BJ (cell line): ENCODE measurements around the gene RGS10. TPM values are rescaled to one million over a fixed set of nuclear protein-coding genes. Genes with fewer than 3 reads are reported as not detected.

Experiments used
- CTCF ChIA-PET: fragments of 350-600 bp; formaldehyde crosslinking; extraction: SDS; loops from one replicate; lab custom pipeline; 2021; ENCODE audit warnings: antibody characterized with exemption, inconsistent platforms; lab: Yijun Ruan, JAX
- POLR2A ChIA-PET: fragments of 300-600 bp; sonication (Branson Sonifier 250); formaldehyde crosslinking; extraction: SDS; loops from one replicate; lab custom pipeline; 2021; ENCODE audit warnings: antibody characterized with exemption; lab: Charles Lee
- DNase-seq: peaks from one replicate; pipeline ENCODE4 v3.0.0-alpha.2; 2011; ENCODE audit warnings: low read depth
- H3K27me3 ChIP-seq: 2 replicates; pipeline ENCODE4 v1.6.0; 2011; ENCODE audit warnings: low read length; ENCODE audit not compliant: control insufficient read depth, insufficient read depth
- H3K36me3 ChIP-seq: 2 replicates; pipeline ENCODE4 v1.5.1; 2011; ENCODE audit warnings: low read length; ENCODE audit not compliant: control insufficient read depth, insufficient read depth
- H3K4me3 ChIP-seq: 2 replicates; pipeline ENCODE4 v1.5.1; 2011; ENCODE audit warnings: low read depth, mild to moderate bottlenecking, control low read depth, low read length
- CTCF ChIP-seq: IDR thresholded peaks from 2 replicates; pipeline ENCODE4 v1.5.1; 2011; ENCODE audit warnings: low read depth, mild to moderate bottlenecking, control low read depth, inconsistent platforms, low read length, moderate library complexity; ENCODE audit not compliant: insufficient read depth
- polyA plus RNA-seq: library from polyadenylated mRNA; depleted of rRNA; stranded (reverse); fragments of >200 nt; gene quantifications from 2 replicates; pipeline ENCODE4 v1.2.3, GENCODE V29; 2011

The RGS10 gene
- polyA plus RNA-seq, 1 experiment = 34.5 TPM

DNA sequence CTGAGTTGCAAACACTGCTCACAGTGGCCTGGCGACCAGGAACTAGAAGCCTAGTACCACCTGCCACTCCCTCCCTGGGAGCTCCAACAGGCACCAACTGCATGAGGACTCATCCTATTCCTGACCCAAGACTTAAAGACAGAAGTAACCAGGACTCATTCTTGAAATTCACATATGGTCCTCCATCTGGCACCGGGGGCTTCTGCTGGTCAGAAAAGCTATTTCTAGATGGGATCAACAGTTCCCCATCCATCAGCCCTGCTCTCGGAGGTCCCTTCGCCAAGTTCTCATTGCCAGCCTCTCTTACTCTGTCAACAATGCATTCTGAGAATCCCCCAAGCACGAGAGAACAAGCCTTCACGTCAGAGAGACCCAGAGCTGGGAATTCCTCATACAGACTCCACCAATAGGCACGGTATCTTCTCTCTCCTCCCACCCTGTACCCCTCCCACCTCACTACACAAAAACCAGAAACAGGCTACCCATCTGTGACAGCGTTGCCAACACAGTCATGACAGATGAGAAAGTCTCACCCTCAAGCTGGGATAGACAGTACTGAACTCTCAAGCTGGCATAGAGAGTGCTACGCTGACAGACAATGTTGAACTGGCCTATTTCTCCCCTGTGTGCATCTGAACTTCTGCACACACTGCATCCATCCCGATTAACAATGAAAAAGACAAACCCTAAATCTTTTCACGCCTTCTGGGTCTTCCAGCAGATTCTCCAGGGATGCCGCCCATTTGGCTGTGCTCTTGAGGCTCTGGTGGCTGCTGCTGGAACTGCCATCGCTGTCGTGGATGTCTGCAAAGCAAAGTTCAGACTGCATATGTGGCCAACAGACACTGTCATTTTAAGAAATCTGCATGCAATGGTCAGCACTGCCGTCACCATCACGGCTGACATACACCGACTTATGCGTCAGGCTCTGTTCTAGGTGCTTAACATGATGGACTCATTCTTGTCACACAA lies 15.6 kb downstream of the RGS10 start:
- ChIA-PET CTCF (interaction anchor here (1.1 kb wide), 1 partner anchor 37 kb away, joined by 5 read pairs; no protein-coding TSS in a partner anchor), POLR2A (no interaction called here)
- no peak for DNase-seq
- Histone ChIP-seq H3K4me3 (no peak overlapping the region), H3K27me3 (no peaks in the 10 kb centered on the region), H3K36me3 (peaks cover 8% of the 10 kb centered on the region)
- no peak for TF ChIP-seq CTCF

DNA sequence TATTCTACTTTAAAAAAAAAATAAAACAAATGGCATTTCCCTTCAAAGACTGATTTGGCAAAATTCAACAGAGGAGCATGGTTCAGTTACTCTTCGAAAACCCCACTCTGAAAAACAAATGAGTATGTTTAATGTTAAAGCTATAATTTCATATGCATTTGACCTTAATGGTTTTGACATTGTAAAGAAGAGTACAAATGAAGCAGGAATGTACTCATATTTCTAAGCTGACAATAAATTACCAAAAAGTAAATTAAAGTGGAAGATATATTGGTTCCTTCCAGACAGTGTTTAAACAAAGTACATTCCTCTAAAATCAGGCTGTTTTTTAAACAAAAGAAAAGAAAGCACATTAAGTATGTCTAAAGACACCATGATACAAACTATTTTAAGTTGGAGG lies 16.4 kb downstream of the RGS10 start:
- Histone ChIP-seq H3K36me3 (peaks cover 8% of the 10 kb centered on the region), H3K4me3 (no peak overlapping the region), H3K27me3 (no peaks in the 10 kb centered on the region)
- ChIA-PET CTCF (interaction anchor here (1.1 kb wide), 1 partner anchor 37 kb away, joined by 5 read pairs; no protein-coding TSS in a partner anchor), POLR2A (no interaction called here)
- DNase-seq = no peak
- TF ChIP-seq CTCF = no peak

DNA sequence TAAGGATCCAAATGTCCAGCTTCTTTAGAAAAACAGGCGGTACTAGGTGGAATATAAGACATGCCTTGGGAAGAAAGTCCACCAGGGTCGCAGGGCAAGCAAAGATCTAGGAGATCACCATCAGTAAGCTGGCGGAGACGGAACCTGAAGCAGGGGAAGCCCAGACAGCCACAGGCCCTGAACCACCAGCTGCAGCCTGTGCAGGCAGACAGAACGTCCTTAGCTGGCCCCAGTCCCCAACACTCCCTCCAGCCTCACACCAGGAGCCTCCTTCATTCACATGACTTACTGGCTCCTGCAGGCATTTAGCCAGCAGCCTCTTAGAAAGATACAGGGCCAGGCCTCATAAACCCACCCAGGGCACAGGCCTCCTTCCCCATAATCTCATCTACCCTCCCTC lies 17.4 kb downstream of the RGS10 start:
- DNase-seq = no peak
- Histone ChIP-seq H3K36me3 (peaks cover 8% of the 10 kb centered on the region), H3K27me3 (no peaks in the 10 kb centered on the region), H3K4me3 (no peak overlapping the region)
- TF ChIP-seq CTCF = no peak
- ChIA-PET POLR2A (no interaction called here), CTCF (interaction anchor here (0.8 kb wide), 1 partner anchor 326 kb away, joined by 3 read pairs; no protein-coding TSS in a partner anchor)

DNA sequence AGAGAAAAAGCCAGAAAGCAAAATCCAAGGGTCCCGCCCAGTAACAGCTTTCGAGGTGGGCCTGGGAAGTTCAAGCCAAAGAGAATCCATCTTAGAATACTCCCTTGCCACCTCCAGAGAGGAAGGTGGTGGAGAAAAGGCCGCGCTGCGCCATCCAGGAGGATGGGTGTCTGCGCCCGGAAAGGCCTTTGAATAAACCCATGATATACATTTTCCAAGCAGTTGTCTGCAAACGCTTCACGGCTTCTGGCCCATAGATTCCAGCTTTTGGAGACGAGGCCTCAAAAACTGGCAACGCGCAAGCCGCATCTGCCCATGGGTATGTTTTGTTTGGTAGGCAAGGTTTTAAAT lies 17.8 kb downstream of the RGS10 start:
- DNase-seq = no peak
- Histone ChIP-seq H3K36me3 (peaks cover 8% of the 10 kb centered on the region), H3K4me3 (no peak overlapping the region), H3K27me3 (no peaks in the 10 kb centered on the region)
- ChIA-PET CTCF (no interaction called here), POLR2A (no interaction called here)
- no peak for TF ChIP-seq CTCF

DNA sequence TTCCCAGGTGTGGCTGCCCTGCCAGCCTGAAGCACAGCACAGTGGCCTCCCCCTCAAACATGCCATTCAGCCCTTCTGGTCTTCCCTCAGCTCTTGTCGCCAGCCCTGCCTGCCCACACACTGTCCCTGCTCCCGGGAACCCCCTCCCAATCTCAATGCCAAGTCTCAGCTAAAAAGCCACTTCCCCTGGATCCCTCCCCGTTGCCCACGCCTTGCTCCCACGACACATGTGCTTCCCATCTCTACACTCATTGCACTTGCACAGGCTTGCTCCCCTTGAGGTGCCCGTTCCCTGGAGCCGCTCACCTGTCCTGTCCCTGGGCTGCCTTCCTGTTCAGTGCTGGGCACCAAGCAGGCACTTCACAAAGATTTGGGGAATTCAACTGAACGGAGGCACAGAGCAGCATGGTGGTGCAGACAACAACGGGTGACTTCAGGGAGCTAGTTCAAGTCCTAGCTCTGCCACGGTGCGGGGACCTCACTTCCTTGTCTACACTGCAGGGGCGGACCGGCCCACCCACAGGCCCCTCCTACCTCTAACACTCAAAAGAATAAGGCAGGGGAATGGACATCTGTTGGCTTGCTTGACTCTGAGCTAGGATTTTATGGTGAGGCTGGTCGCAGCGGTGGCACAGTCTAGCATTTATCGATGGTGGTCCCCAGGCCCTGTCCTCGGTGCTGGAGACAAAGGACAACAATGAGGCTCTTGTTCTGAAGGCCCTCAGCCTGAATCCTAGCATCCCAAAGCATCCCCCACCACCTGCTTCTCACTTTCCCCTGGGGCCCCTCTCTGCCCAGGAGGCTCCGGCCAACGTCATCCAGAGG lies 18.4 kb downstream of the RGS10 start:
- H3K4me3 ChIP-seq = no peak overlapping the region
- H3K36me3 ChIP-seq = peaks cover 8% of the 10 kb centered on the region
- POLR2A ChIA-PET = no interaction called here
- DNase-seq = no peak
- TF ChIP-seq CTCF = no peak
- no peaks in the 10 kb centered on the region for H3K27me3 ChIP-seq
- CTCF ChIA-PET = no interaction called here
